ENCODE data around the gene JAKMIP1. TPM values are rescaled to one million over a fixed set of nuclear protein-coding genes. Genes with fewer than 3 reads are reported as not detected.

JAKMIP1 gene
- total RNA-seq, 4 donors from 2014 or later: 1.2 to 6.6 TPM; not detected in 2

GRCh38 chr4:6097581-6097980 is 102.8 kb downstream of the JAKMIP1 start:
- no peaks in the 10 kb centered on the region for H3K4me1 ChIP-seq
- TF ChIP-seq CTCF (IDR thresholded peaks at IDR 0.05) (no peak), POLR2A (IDR thresholded peaks at IDR 0.05) (no peak)
- no peak overlapping the region for H3K4me3 ChIP-seq
- H3K36me3 ChIP-seq: no peaks in the 10 kb centered on the region
- no peaks in the 10 kb centered on the region for H3K9me3 ChIP-seq
- H3K27ac ChIP-seq: no peak overlapping the region
- H3K27me3 ChIP-seq: no peaks in the 10 kb centered on the region
- DNase-seq: no peak

DNA sequence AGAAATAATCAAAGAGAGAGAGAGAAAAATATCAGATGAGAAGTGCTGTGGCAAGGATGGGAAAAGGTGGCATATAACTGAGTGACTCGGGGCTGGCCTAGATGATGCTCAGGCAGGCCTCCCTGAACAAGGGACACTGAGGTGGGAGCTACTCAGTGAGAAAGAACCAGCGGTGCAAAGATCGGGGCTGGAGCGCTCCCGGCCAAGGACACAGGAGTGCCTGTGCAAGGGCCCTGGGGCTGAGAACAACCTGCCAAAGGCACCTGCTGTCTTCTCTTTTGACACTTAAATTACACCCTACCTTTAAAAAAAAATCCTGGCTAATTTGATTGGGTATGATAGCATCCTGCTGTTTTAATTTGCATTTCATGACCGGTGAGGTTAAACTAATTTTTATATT is 104.5 kb downstream of the JAKMIP1 start:
- Histone ChIP-seq H3K27ac (no peak overlapping the region), H3K4me1 (no peaks in the 10 kb centered on the region), H3K27me3 (no peaks in the 10 kb centered on the region), H3K4me3 (no peak overlapping the region), H3K9me3 (no peaks in the 10 kb centered on the region), H3K36me3 (no peaks in the 10 kb centered on the region)
- TF ChIP-seq CTCF (IDR thresholded peaks at IDR 0.05): no peak
- no peak for TF ChIP-seq POLR2A (IDR thresholded peaks at IDR 0.05)
- DNase-seq: no peak

- Histone ChIP-seq H3K4me3 (no peak overlapping the region), H3K36me3 (no peaks in the 10 kb centered on the region), H3K27ac (no peak overlapping the region), H3K4me1 (no peaks in the 10 kb centered on the region), H3K27me3 (no peaks in the 10 kb centered on the region), H3K9me3 (no peaks in the 10 kb centered on the region)
- no peak for TF ChIP-seq CTCF (IDR thresholded peaks at IDR 0.05)
- TF ChIP-seq POLR2A (IDR thresholded peaks at IDR 0.05): no peak
- DNase-seq: no peak
Measured at GRCh38 chr4:6095023-6095752, 105.2 kb downstream of the JAKMIP1 start.

GRCh38 chr4:6093671-6094070 is 106.7 kb downstream of the JAKMIP1 start:
- no peak overlapping the region for H3K4me3 ChIP-seq
- DNase-seq: no peak
- TF ChIP-seq CTCF (IDR thresholded peaks at IDR 0.05) (no peak), POLR2A (IDR thresholded peaks at IDR 0.05) (no peak)
- no peaks in the 10 kb centered on the region for H3K9me3 ChIP-seq
- no peak overlapping the region for H3K27ac ChIP-seq
- no peaks in the 10 kb centered on the region for H3K36me3 ChIP-seq
- H3K4me1 ChIP-seq: no peaks in the 10 kb centered on the region
- no peaks in the 10 kb centered on the region for H3K27me3 ChIP-seq

DNA sequence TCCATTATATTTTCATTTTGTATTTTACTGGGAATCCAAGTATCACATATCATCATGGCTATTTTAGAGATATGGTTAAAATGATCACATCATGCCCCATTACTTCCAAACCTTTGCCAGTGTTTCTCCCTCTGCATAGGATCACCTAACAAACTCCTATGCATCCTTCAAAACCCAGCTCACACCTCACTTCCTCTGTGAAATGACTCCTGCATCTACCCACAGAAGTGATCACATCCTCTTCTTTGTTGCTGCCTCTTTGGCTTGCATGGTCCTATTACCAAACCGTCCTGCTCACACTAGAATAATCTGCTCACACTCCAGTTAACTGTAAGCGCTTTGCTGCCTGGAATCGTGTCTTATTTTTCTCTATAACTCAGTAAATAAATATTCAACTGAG is 107.4 kb downstream of the JAKMIP1 start:
- no peaks in the 10 kb centered on the region for H3K27me3 ChIP-seq
- H3K4me1 ChIP-seq: no peaks in the 10 kb centered on the region
- H3K9me3 ChIP-seq: no peaks in the 10 kb centered on the region
- no peak for TF ChIP-seq CTCF (IDR thresholded peaks at IDR 0.05)
- no peak for TF ChIP-seq POLR2A (IDR thresholded peaks at IDR 0.05)
- H3K36me3 ChIP-seq: no peaks in the 10 kb centered on the region
- DNase-seq: no peak
- no peak overlapping the region for H3K27ac ChIP-seq
- no peak overlapping the region for H3K4me3 ChIP-seq
